ENCODE data around the gene SYNE3.
"Not testable (repeated sequence)": the region's sequence is repeated elsewhere in the genome, so short reads cannot be mapped to it uniquely, and the experiment has no call there.

Gene SYNE3

DNA sequence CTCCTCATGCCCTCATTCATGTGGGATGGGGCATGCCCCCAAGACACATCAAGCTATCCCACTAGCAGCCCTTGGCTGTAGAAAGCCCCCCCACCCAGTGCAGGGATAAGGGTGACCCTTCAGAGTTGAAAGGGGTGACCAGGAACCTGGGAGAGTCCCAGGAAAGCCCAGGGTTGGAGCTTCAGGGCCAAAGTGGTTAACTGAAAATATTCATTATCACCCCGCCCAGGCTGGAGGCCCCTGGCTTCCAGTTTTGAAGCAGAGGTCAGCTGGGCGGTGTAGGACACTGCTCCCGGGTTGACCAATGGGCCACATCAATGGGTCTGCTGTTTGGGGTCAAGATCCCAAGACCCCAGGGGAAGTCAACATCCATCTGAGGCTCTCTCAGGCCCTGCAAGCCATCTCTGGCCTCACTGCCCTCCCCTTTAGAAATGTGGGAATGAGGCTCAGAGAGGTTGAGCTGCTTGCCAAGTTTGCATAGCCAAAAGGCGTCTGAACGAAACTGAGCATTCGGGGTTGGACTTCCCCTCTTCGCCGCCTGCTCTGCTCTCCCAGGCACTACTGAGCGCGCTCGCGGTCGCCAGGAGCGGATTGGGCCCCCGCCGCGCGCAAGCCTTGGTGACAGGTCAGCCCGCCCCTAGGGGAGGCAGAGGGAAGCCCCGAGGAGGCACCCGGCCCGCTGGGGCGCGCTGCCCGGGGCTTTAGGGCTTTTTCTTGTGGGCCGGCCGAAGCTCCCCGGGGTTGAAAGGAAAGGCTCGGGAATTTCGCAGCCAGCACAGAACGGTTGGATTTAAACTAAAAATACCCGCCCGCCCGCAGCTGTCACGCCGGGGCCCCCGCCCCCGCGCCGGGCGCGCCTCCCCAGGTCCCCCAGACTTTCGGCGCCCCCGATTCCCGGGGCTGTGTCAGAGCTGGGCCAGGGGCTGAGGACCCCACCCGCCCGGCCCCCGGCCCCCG, 576 bp downstream of the SYNE3 start:
- TF ChIP-seq, protein P1, sequence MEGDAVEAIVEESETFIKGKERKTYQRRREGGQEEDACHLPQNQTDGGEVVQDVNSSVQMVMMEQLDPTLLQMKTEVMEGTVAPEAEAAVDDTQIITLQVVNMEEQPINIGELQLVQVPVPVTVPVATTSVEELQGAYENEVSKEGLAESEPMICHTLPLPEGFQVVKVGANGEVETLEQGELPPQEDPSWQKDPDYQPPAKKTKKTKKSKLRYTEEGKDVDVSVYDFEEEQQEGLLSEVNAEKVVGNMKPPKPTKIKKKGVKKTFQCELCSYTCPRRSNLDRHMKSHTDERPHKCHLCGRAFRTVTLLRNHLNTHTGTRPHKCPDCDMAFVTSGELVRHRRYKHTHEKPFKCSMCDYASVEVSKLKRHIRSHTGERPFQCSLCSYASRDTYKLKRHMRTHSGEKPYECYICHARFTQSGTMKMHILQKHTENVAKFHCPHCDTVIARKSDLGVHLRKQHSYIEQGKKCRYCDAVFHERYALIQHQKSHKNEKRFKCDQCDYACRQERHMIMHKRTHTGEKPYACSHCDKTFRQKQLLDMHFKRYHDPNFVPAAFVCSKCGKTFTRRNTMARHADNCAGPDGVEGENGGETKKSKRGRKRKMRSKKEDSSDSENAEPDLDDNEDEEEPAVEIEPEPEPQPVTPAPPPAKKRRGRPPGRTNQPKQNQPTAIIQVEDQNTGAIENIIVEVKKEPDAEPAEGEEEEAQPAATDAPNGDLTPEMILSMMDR (IDR thresholded peaks at IDR 0.05; ENCODE audit: low read depth, low read length) = peak; percentile 42

GRCh38 chr14:95515080-95515489, 1.4 kb downstream of the SYNE3 start:
- TF ChIP-seq, protein P1 (IDR thresholded peaks at IDR 0.05; ENCODE audit: low read depth, low read length) = no peak
- peak overlapping the region; percentile 78 for H3K4me3 ChIP-seq (ENCODE audit: low read depth, low read length)

More for the DNA sequence above, 576 bp downstream of the SYNE3 start:
- peak overlapping the region; percentile 78 for H3K4me3 ChIP-seq (ENCODE audit: low read depth, low read length)

DNA sequence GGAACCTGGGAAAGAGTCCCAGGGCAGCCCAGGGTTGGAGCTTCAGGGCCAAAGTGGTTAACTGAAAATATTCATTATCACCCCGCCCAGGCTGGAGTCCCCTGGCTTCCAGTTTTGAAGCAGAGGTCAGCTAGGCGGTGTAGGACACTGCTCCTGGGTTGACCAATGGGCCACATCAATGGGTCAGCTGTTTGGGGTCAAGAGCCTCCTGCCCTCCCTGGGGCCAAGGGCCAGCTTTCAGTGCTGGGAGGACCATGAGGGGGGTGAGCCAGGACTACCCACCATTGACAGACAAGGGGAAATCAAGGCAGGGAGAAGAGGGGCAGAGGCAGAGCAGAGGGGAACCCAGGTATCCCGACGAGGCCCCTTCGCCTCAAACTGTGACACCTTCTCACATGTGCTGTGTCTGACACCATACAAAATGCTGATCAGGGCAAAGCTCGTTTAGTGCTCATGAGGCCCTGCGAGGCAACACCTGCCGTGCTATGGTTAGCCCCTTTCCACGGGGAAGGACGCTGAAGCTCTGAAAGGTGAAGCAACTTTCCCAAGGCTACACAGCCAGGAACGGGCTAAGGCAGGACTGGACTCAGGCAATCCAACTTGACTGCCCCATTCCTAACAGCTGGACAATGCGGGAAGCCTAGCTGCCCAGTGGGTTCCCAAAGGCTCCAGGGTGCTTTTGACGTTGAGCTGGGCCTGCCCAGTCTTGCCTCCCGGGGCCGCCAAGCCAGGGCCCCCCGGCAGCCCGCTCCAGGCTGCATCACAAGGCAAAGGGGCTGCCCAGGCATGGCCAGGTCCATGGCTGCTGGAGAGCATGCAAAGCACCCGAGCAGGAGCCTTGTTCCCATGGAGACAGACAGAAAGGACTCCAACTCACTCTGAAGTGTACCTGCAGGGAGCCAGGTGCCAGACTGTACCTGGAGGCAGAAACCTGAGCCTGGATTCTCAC, 2.0 kb downstream of the SYNE3 start:
- H3K4me3 ChIP-seq (ENCODE audit: low read depth, low read length) = peak overlapping the region; percentile 78
- TF ChIP-seq, protein P1 (IDR thresholded peaks at IDR 0.05; ENCODE audit: low read depth, low read length) = no peak

DNA sequence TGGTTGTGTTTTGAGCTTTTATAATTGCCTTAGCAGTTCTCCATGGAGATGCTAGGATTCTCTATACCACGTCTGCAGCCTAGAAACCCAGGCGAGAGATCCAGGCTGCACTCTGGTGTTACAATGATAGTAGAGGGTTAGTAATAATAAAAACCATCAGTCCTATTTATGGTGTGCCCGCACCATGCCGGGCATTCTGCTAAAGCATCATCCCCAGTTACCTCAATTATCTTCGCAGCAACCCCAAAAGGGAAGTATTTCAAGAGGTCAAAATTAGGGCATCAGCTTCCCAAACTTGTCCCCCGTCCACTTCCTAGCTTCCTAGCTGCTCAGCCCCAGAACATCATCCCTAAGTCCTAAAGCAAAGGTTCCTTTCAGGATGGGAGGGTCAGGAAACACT, 3.2 kb downstream of the SYNE3 start:
- no peak overlapping the region for H3K4me3 ChIP-seq (ENCODE audit: low read depth, low read length)
- TF ChIP-seq, protein P1 (IDR thresholded peaks at IDR 0.05; ENCODE audit: low read depth, low read length) = no peak

- no peak overlapping the region for H3K4me3 ChIP-seq (ENCODE audit: low read depth, low read length)
- TF ChIP-seq, protein P1 (IDR thresholded peaks at IDR 0.05; ENCODE audit: low read depth, low read length) = no peak
Measured at GRCh38 chr14:95511687-95512086, 4.8 kb downstream of the SYNE3 start.

GRCh38 chr14:95510804-95511203, 5.6 kb downstream of the SYNE3 start:
- TF ChIP-seq, protein P1 (IDR thresholded peaks at IDR 0.05; ENCODE audit: low read depth, low read length) = no peak
- no peak overlapping the region for H3K4me3 ChIP-seq (ENCODE audit: low read depth, low read length)

DNA sequence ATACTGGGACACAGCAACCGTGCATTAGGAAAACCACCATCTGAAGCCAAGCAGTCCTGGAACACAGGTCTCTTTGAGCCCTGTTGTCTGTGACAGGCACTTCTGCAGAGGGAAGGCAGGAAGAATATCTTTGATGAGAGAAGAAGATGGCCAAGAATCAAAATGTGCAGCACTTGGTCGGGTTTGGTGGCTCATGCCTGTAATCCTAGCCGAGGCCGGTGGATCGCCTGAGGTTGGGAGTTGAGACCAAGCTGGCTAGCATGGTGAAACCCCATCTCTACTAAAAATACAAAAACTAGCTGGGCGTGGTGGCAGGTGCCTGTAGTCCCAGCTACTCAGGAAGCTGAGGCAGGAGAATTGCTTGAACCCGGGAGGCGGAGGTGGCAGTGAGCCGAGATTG, 6.1 kb downstream of the SYNE3 start:
- not testable (repeated sequence) for H3K4me3 ChIP-seq (ENCODE audit: low read depth, low read length)
